ENCODE measurements around the gene LBHD1. TPM values are rescaled to one million over a fixed set of nuclear protein-coding genes. Genes with fewer than 3 reads are reported as not detected.

The LBHD1 gene
- total and polyA plus RNA-seq, 2 of the 13 experiments (the other 11 are each of a cell fraction or from before 2014, with no cell fraction given), result 3.2 to 3.7 TPM

- no peak for TF ChIP-seq ARID5B (CRISPR knock-in tag; IDR thresholded peaks at IDR 0.05)
- TF ChIP-seq EEA1 (CRISPR knock-in tag; IDR thresholded peaks at IDR 0.05; ENCODE audit: borderline replicate concordance), result no peak
- TF ChIP-seq CTCF (CRISPR knock-in tag; IDR thresholded peaks at IDR 0.05), result no peak
- TF ChIP-seq, protein P1, sequence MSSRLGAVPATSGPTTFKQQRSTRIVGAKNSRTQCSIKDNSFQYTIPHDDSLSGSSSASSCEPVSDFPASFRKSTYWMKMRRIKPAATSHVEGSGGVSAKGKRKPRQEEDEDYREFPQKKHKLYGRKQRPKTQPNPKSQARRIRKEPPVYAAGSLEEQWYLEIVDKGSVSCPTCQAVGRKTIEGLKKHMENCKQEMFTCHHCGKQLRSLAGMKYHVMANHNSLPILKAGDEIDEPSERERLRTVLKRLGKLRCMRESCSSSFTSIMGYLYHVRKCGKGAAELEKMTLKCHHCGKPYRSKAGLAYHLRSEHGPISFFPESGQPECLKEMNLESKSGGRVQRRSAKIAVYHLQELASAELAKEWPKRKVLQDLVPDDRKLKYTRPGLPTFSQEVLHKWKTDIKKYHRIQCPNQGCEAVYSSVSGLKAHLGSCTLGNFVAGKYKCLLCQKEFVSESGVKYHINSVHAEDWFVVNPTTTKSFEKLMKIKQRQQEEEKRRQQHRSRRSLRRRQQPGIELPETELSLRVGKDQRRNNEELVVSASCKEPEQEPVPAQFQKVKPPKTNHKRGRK (CRISPR knock-in tag; IDR thresholded peaks at IDR 0.05), result no peak
- TF ChIP-seq STAT5B (CRISPR knock-in tag; IDR thresholded peaks at IDR 0.05), result no peak
- TF ChIP-seq MBD4 (IDR thresholded peaks at IDR 0.05; ENCODE audit: borderline replicate concordance, low read length), result no peak
- TF ChIP-seq, protein P2, sequence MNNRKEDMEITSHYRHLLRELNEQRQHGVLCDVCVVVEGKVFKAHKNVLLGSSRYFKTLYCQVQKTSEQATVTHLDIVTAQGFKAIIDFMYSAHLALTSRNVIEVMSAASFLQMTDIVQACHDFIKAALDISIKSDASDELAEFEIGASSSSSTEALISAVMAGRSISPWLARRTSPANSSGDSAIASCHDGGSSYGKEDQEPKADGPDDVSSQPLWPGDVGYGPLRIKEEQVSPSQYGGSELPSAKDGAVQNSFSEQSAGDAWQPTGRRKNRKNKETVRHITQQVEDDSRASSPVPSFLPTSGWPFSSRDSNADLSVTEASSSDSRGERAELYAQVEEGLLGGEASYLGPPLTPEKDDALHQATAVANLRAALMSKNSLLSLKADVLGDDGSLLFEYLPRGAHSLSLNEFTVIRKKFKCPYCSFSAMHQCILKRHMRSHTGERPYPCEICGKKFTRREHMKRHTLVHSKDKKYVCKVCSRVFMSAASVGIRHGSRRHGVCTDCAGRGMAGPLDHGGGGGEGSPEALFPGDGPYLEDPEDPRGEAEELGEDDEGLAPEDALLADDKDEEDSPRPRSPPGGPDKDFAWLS (CRISPR knock-in tag; IDR thresholded peaks at IDR 0.05; ENCODE audit: borderline replicate concordance), result no peak
- no peak for TF ChIP-seq TGIF2 (CRISPR knock-in tag; IDR thresholded peaks at IDR 0.05)
- no peak for TF ChIP-seq ZFP62 (CRISPR knock-in tag; IDR thresholded peaks at IDR 0.05)
- TF ChIP-seq ZNF883 (CRISPR knock-in tag; IDR thresholded peaks at IDR 0.05; ENCODE audit: not compliant biosample characterization), result peak; percentile 67
- no peak; the same call in 1 of the 2 replicates for TF ChIP-seq RFXAP (CRISPR knock-in tag; IDR thresholded peaks at IDR 0.05; ENCODE audit: borderline replicate concordance)
- no peak for TF ChIP-seq MIER2 (CRISPR knock-in tag; IDR thresholded peaks at IDR 0.05)
- TF ChIP-seq ZC3H4 (CRISPR knock-in tag; IDR thresholded peaks at IDR 0.05; ENCODE audit: borderline replicate concordance), result no peak
- no peak for TF ChIP-seq TMF1 (CRISPR knock-in tag; IDR thresholded peaks at IDR 0.05; ENCODE audit: low read depth)
- no peak for TF ChIP-seq ZNF160 (CRISPR knock-in tag; IDR thresholded peaks at IDR 0.05)
- no peak for TF ChIP-seq RAD51 (IDR thresholded peaks at IDR 0.05; ENCODE audit: borderline replicate concordance)
- TF ChIP-seq ZSCAN30 (CRISPR knock-in tag; IDR thresholded peaks at IDR 0.05), result no peak
- TF ChIP-seq ARNT2 (CRISPR knock-in tag; IDR thresholded peaks at IDR 0.05; ENCODE audit: low read depth), result no peak
- TF ChIP-seq SETDB1 (CRISPR knock-in tag; IDR thresholded peaks at IDR 0.05; ENCODE audit: borderline replicate concordance), result no peak
These were observed 34.1 kb upstream of the LBHD1 start (continued) for GRCh38 chr11:62705880-62706849.

All from HepG2 (cell line).